HepG2 (cell line): ENCODE data around the gene ZKSCAN2. TPM values are rescaled to one million over a fixed set of nuclear protein-coding genes. Genes with fewer than 3 reads are reported as not detected.

Source experiments
- ATAC-seq: fragments of 200-7000 bp; cut with Tn5 transposase; 3 replicates; pipeline ENCODE4 v1.9.1; 2020; ENCODE audit warnings: mild to moderate bottlenecking, moderate library complexity
- BruUV-seq: library from RNA; stranded (reverse); fragments of 400-500 nt; replicated peaks from 2 replicates; lab custom pipeline; 2021; lab: Mats Ljungman, UMichigan
- CTCF ChIA-PET: fragments of 300-600 bp; formaldehyde crosslinking; extraction: SDS; loops from one replicate; lab custom pipeline; 2021; ENCODE audit warnings: low total read pairs, inconsistent platforms, low intra/inter-chr PET ratio; lab: Yijun Ruan, JAX
- POLR2A ChIA-PET: fragments of 350-600 bp; sonication (Branson Sonifier 250); formaldehyde crosslinking; loops from one replicate; lab custom pipeline; 2020; ENCODE audit warnings: antibody characterized with exemption, inconsistent platforms; lab: Yijun Ruan, JAX
- DNase-seq: peaks from one replicate; pipeline ENCODE4 v3.0.0-alpha.2; 2015; ENCODE audit warnings: low spot score
- FAIRE-seq: peaks from 3 replicates; lab custom pipeline; 2011; peaks lifted over from hg19 to GRCh38; lab: Jason Lieb, UNC
- H2AFZ ChIP-seq: one replicate; pipeline ENCODE4 v1.6.1; 2011; ENCODE audit warnings: low read length, inconsistent platforms
- H3K27ac ChIP-seq: fragments of 300-600 bp; 3 replicates; pipeline ENCODE4 v1.8.0; 2011; ENCODE audit warnings: mixed run types, mild to moderate bottlenecking, mixed read lengths, low read length, inconsistent platforms; ENCODE audit not compliant: insufficient read depth; ENCODE audit errors: extremely low read length
- H3K27me3 ChIP-seq, 2 experiments: fragments of 200-600 bp in 1 of 2; 2 replicates in 1 of 2; 3 replicates in 1 of 2; pipeline versions ENCODE4 v1.6.0 to v1.8.0; 2011; ENCODE audit warnings: low read length in 2 of 2, mild to moderate bottlenecking in 2 of 2, moderate library complexity in 2 of 2, inconsistent platforms in 1 of 2; ENCODE audit not compliant: insufficient read depth in 2 of 2, control insufficient read depth in 1 of 2
- H3K36me3 ChIP-seq, 2 experiments: fragments of 200-600 bp in 1 of 2; replicated peaks in 1 of 2; 2 replicates in 1 of 2; 3 replicates in 1 of 2; pipeline versions ENCODE4 v1.5.1 to v1.8.0; 2011; ENCODE audit warnings: low read length in 2 of 2, inconsistent platforms in 1 of 2; ENCODE audit not compliant: insufficient read depth in 2 of 2, control insufficient read depth in 1 of 2
- H3K4me1 ChIP-seq: 2 replicates; pipeline ENCODE4 v1.5.1; 2012; ENCODE audit warnings: low read length, inconsistent platforms; ENCODE audit not compliant: insufficient read depth
- H3K4me2 ChIP-seq: 2 replicates; pipeline ENCODE4 v1.6.0; 2011; ENCODE audit warnings: low read depth, low read length, inconsistent platforms
- H3K4me3 ChIP-seq, 3 experiments: fragments of 200-600 bp in 1 of 3; sonication (generic), shearing (Covaris generic) in 1 of 3; replicated peaks in 1 of 3; 2 replicates each; pipeline ENCODE4 v1.5.1; 2011 to 2016; ENCODE audit warnings: low read length in 3 of 3, inconsistent platforms in 2 of 3, low read depth in 2 of 3, mild to moderate bottlenecking in 2 of 3, control low read depth in 1 of 3, mixed read lengths in 1 of 3; ENCODE audit not compliant: insufficient read depth in 1 of 3
- H3K79me2 ChIP-seq: one replicate; pipeline ENCODE4 v1.6.1; 2011; ENCODE audit warnings: low read length, inconsistent platforms; ENCODE audit not compliant: insufficient read depth
- H3K9ac ChIP-seq: 2 replicates; pipeline ENCODE4 v1.6.0; 2011; ENCODE audit warnings: mild to moderate bottlenecking, low read depth, low read length, inconsistent platforms; ENCODE audit not compliant: insufficient read depth
- H3K9me3 ChIP-seq: 2 replicates; pipeline ENCODE4 v1.5.1; 2012; ENCODE audit warnings: mild to moderate bottlenecking, low read length
- H4K20me1 ChIP-seq: 2 replicates; pipeline ENCODE4 v1.6.0; 2011; ENCODE audit warnings: inconsistent platforms, mild to moderate bottlenecking, low read length, moderate library complexity; ENCODE audit not compliant: insufficient read depth
- CBX5 ChIP-seq: sonication (generic); formaldehyde crosslinking; IDR thresholded peaks from 2 replicates; pipeline ENCODE4 v1.4.0; 2020; ENCODE audit warnings: missing genetic modification reagents, borderline replicate concordance
- HDAC6 ChIP-seq: fragments of 200-600 bp; sonication (generic); IDR thresholded peaks from 2 replicates; pipeline ENCODE4 v1.7.0; 2017; ENCODE audit warnings: mild to moderate bottlenecking, antibody characterized with exemption, low read length, low read depth
- KDM1A ChIP-seq: IDR thresholded peaks from 2 replicates; pipeline ENCODE4 v1.6.1; 2016; ENCODE audit warnings: missing compliant biosample characterization
- MTF1 ChIP-seq: sonication (generic); formaldehyde crosslinking; IDR thresholded peaks from 2 replicates; pipeline ENCODE4 v1.5.0; 2020; ENCODE audit warnings: missing genetic modification reagents
- RBFOX2 ChIP-seq: fragments of 200-400 bp; formaldehyde crosslinking; IDR thresholded peaks from 2 replicates; pipeline ENCODE4 v1.6.1; 2017; ENCODE audit warnings: low read depth, mild to moderate bottlenecking, low read length
- ZNF350 ChIP-seq: sonication (generic); formaldehyde crosslinking; IDR thresholded peaks from 2 replicates; pipeline ENCODE4 v1.4.0; 2020; ENCODE audit warnings: mild to moderate bottlenecking, low read depth, missing genetic modification reagents, borderline replicate concordance
- ZNF557 ChIP-seq: sonication (generic); formaldehyde crosslinking; IDR thresholded peaks from 2 replicates; pipeline ENCODE4 v1.4.0; 2020; ENCODE audit warnings: missing genetic modification reagents
- ZNF558 ChIP-seq: sonication (generic); formaldehyde crosslinking; IDR thresholded peaks from 2 replicates; pipeline ENCODE4 v1.9.0; 2022; ENCODE audit warnings: mild to moderate bottlenecking, missing genetic modification reagents, borderline replicate concordance
- ZNF782 ChIP-seq: sonication (generic); formaldehyde crosslinking; IDR thresholded peaks from 2 replicates; pipeline ENCODE4 v1.4.0; 2020; ENCODE audit warnings: missing genetic modification reagents, mild to moderate bottlenecking, borderline replicate concordance
- WGBS: methylation state at CpG from one replicate; pipeline ENCODE4 v1.1.6; 2017; ENCODE audit warnings: low lambda C conversion rate; 5-methylcytosine and 5-hydroxymethylcytosine counted together
- in situ Hi-C: cut with HindIII; loops from 2 replicates; pipeline ENCODE4 v1.10.0; 2017; ENCODE audit warnings: low pct_unique_long_range_greater_than_20kb; ENCODE audit not compliant: extremely low pct_ligation_motif_present
- intact Hi-C: fragments of 100-400 bp; cut with micrococcal nuclease; formaldehyde crosslinking; loops from one replicate; pipeline ENCODE4 v1.10.0; 2022; ENCODE audit not compliant: unreplicated experiment
- polyA plus RNA-seq, 8 experiments: library from polyadenylated mRNA; depleted of rRNA in 3 of 8; stranded (reverse) in 7 of 8; unstranded in 1 of 8; fragments of >200 nt; fragmentation: Illumina TruSeq in 4 of 8; extraction: Trizol in 4 of 8; gene quantifications; 2 replicates each; pipeline versions ENCODE4 v1.2.1 to v1.2.3, GENCODE V29; 2011 to 2016; ENCODE audit warnings: low read depth in 4 of 8, missing spikeins in 1 of 8, mixed read lengths in 1 of 8; ENCODE audit not compliant: insufficient read depth in 1 of 8
- total RNA-seq, 5 experiments: library from RNA; depleted of rRNA; stranded (reverse); fragments of >200 nt; fragmentation: Illumina TruSeq; extraction: Trizol; gene quantifications; 2 replicates each; pipeline ENCODE4 v1.2.3, GENCODE V29; 2016; ENCODE audit warnings: low read depth in 1 of 5
- TF ChIP-seq, protein P1 (sequence below): sonication (generic); formaldehyde crosslinking; IDR thresholded peaks from 2 replicates; pipeline ENCODE4 v1.5.1; 2020; ENCODE audit warnings: missing genetic modification reagents, mild to moderate bottlenecking, borderline replicate concordance
- TF ChIP-seq, protein P2 (sequence below): sonication (generic); formaldehyde crosslinking; IDR thresholded peaks from one replicate; pipeline ENCODE4 v1.5.1; 2020; ENCODE audit warnings: mild to moderate bottlenecking, missing genetic modification reagents; ENCODE audit errors: not compliant biosample characterization
- TF ChIP-seq, protein P3 (sequence below): sonication (generic); formaldehyde crosslinking; IDR thresholded peaks from 2 replicates; pipeline ENCODE4 v1.8.0; 2022; ENCODE audit warnings: mild to moderate bottlenecking, missing genetic modification reagents

Gene ZKSCAN2
- total and polyA plus RNA-seq, 2 of the 13 experiments (the other 11 are each of a cell fraction or from before 2014, with no cell fraction given) = 4.2 to 11.1 TPM

DNA sequence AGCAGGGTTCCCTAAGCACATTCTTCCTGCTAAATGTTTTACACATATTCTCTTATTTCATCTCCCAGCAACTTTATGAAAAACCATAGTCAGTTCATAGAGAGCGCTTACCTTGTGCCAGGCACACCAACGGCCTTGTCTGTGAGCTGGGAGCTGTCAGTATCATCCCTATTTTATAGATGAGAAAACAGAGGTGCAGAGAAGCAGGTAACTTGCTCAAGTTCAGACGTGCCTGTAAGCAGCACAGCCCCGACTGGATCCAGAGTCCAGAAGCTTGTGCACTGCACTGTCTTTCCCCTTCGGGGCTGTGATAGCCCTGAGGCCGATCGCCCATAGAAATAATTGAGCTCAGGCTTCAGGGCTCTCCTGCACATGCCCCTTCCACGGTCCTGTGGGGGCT is 34.7 kb downstream of the ZKSCAN2 start:
- Histone ChIP-seq H3K27ac (no peak overlapping the region), H3K79me2 (no peaks in the 10 kb centered on the region), H2AFZ (no peak overlapping the region), H3K36me3 (no peaks in the 10 kb centered on the region), H3K4me1 (peaks cover 67% of the 10 kb centered on the region), H3K9ac (no peak overlapping the region), H3K4me2 (peak overlapping the region; percentile 32), H3K4me3 (peak overlapping the region in 1 of 3 experiments; percentile 21; a peak in 2 of 6 replicates), H4K20me1 (no peaks in the 10 kb centered on the region), H3K27me3 (no peaks in the 10 kb centered on the region), H3K9me3 (no peaks in the 10 kb centered on the region)
- no TSS peak for BruUV-seq
- 29% methylated on average over 8 of the region's 8 CpGs for WGBS
- FAIRE-seq (no peak), ATAC-seq (peak; percentile 64), DNase-seq (no peak)
- in situ Hi-C loops (loop anchor here (5.0 kb wide), 2 partner anchors 81 to 166 kb away; no protein-coding TSS in a partner anchor), intact Hi-C loops (no loop called here)
- CTCF ChIA-PET = interaction anchor here (0.7 kb wide), 1 partner anchor 96 kb away, joined by 3 read pairs; no protein-coding TSS in a partner anchor
- POLR2A ChIA-PET = interaction anchor here (1.1 to 1.8 kb wide), 2 partner anchors 45 to 208 kb away, joined by 3 to 5 read pairs; partner anchors contain the start of gene ARHGAP17
- TF ChIP-seq ZNF557 (no peak), ZNF782 (0 out of 2 replicates have a peak, but pooled peaks have one; percentile 44), ZNF558 (CRISPR knock-in tag) (no peak), RBFOX2 (no peak), ZNF350 (CRISPR knock-in tag) (no peak), MTF1 (no peak), CBX5 (no peak), KDM1A (CRISPR knock-in tag) (0 out of 2 replicates have a peak, but pooled peaks have one; percentile 44), HDAC6 (no peak)
- TF ChIP-seq, protein P1, sequence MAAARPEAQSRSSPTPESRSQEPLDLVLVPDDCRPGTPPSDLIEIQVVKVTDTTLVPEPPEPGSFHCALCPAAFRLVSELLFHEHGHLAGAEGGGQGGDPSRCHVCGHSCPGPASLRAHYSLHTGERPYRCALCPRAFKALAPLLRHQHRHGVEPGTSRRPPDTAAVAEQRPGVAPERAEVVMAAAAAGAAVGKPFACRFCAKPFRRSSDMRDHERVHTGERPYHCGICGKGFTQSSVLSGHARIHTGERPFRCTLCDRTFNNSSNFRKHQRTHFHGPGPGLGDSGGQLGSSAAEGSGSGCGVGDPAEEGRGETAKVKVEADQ = peak; percentile 51; the same call in 1 of the 2 replicates
- TF ChIP-seq, protein P2, sequence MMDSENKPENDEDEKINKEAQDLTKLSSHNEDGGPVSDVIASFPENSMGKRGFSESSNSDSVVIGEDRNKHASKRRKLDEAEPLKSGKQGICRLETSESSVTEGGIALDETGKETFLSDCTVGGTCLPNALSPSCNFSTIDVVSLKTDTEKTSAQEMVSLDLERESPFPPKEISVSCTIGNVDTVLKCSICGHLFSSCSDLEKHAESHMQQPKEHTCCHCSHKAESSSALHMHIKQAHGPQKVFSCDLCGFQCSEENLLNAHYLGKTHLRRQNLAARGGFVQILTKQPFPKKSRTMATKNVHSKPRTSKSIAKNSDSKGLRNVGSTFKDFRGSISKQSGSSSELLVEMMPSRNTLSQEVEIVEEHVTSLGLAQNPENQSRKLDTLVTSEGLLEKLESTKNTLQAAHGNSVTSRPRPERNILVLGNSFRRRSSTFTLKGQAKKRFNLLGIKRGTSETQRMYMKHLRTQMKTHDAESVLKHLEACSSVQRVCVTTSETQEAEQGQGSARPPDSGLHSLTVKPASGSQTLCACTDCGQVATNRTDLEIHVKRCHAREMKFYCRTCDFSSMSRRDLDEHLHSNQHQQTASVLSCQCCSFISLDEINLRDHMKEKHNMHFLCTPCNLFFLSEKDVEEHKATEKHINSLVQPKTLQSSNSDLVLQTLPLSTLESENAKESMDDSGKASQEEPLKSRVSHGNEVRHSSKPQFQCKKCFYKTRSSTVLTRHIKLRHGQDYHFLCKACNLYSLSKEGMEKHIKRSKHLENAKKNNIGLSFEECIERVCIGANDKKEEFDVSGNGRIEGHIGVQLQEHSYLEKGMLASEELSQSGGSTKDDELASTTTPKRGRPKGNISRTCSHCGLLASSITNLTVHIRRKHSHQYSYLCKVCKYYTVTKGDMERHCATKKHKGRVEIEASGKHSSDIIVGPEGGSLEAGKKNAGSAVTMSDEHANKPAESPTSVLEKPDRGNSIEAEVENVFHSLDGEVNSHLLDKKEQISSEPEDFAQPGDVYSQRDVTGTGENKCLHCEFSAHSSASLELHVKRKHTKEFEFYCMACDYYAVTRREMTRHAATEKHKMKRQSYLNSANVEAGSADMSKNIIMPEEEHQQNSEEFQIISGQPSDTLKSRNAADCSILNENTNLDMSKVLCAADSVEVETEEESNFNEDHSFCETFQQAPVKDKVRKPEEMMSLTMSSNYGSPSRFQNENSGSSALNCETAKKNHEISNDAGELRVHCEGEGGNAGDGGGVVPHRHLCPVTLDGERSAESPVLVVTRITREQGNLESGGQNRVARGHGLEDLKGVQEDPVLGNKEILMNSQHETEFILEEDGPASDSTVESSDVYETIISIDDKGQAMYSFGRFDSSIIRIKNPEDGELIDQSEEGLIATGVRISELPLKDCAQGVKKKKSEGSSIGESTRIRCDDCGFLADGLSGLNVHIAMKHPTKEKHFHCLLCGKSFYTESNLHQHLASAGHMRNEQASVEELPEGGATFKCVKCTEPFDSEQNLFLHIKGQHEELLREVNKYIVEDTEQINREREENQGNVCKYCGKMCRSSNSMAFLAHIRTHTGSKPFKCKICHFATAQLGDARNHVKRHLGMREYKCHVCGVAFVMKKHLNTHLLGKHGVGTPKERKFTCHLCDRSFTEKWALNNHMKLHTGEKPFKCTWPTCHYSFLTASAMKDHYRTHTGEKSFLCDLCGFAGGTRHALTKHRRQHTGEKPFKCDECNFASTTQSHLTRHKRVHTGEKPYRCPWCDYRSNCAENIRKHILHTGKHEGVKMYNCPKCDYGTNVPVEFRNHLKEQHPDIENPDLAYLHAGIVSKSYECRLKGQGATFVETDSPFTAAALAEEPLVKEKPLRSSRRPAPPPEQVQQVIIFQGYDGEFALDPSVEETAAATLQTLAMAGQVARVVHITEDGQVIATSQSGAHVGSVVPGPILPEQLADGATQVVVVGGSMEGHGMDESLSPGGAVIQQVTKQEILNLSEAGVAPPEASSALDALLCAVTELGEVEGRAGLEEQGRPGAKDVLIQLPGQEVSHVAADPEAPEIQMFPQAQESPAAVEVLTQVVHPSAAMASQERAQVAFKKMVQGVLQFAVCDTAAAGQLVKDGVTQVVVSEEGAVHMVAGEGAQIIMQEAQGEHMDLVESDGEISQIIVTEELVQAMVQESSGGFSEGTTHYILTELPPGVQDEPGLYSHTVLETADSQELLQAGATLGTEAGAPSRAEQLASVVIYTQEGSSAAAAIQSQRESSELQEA (CRISPR knock-in tag) = peak; percentile 19
- TF ChIP-seq, protein P3, sequence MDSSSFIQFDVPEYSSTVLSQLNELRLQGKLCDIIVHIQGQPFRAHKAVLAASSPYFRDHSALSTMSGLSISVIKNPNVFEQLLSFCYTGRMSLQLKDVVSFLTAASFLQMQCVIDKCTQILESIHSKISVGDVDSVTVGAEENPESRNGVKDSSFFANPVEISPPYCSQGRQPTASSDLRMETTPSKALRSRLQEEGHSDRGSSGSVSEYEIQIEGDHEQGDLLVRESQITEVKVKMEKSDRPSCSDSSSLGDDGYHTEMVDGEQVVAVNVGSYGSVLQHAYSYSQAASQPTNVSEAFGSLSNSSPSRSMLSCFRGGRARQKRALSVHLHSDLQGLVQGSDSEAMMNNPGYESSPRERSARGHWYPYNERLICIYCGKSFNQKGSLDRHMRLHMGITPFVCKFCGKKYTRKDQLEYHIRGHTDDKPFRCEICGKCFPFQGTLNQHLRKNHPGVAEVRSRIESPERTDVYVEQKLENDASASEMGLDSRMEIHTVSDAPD (CRISPR knock-in tag) = no peak
